Testis (tissue), 2 donors: ENCODE measurements around the gene NPIPB9.
"Not testable (repeated sequence)": the region's sequence is repeated elsewhere in the genome, so short reads cannot be mapped to it uniquely, and the experiment has no call there.

ENCODE experiments used
- CTCF ChIP-seq, 3 experiments: fragments of 450-650 bp in 2 of 3; fragments of 200-600 bp in 1 of 3; sonication (generic) in 1 of 3; IDR thresholded peaks; one replicate each; pipeline ENCODE4 v1.5.1; 2016 to 2019; ENCODE audit warnings: antibody characterized with exemption in 3 of 3, mild to moderate bottlenecking in 2 of 3, moderate library complexity in 1 of 3
- POLR2A ChIP-seq: fragments of 450-650 bp; IDR thresholded peaks from one replicate; pipeline ENCODE4 v1.6.1; 2017; ENCODE audit warnings: antibody characterized with exemption, mild to moderate bottlenecking, moderate library complexity

GRCh38 chr16:28732455-28733124 is 19.0 kb upstream of the NPIPB9 start:
- not testable (repeated sequence) for TF ChIP-seq CTCF (IDR thresholded peaks at IDR 0.05); POLR2A
